HUES48 (cell line): ENCODE data around the gene CALR.
"Not testable (repeated sequence)": the region's sequence is repeated elsewhere in the genome, so short reads cannot be mapped to it uniquely, and the experiment has no call there.

Source experiments
- H3K27ac ChIP-seq: one replicate; pipeline ENCODE4 v1.7.0; 2013; ENCODE audit warnings: low read depth, low read length, inconsistent platforms
- H3K27me3 ChIP-seq: 2 replicates; pipeline ENCODE4 v1.6.1; 2013; ENCODE audit warnings: mild to moderate bottlenecking, low read length; ENCODE audit not compliant: control insufficient read depth, insufficient read depth
- H3K36me3 ChIP-seq: 2 replicates; pipeline ENCODE4 v1.6.1; 2013; ENCODE audit warnings: low read length; ENCODE audit not compliant: control insufficient read depth, insufficient read depth
- H3K4me1 ChIP-seq: 2 replicates; pipeline ENCODE4 v1.6.1; 2013; ENCODE audit warnings: mild to moderate bottlenecking, low read length; ENCODE audit not compliant: control insufficient read depth, insufficient read depth
- H3K4me3 ChIP-seq: 2 replicates; pipeline ENCODE4 v1.5.1; 2013; ENCODE audit warnings: mild to moderate bottlenecking, low read depth, low read length
- H3K9ac ChIP-seq: 2 replicates; pipeline ENCODE4 v1.6.1; 2013; ENCODE audit warnings: mild to moderate bottlenecking, low read depth, low read length, moderate library complexity
- H3K9me3 ChIP-seq: 2 replicates; pipeline ENCODE4 v1.6.1; 2013; ENCODE audit warnings: low read length; ENCODE audit not compliant: control insufficient read depth, insufficient read depth

Gene CALR

GRCh38 chr19:12955575-12955974 lies 17.2 kb downstream of the CALR start:
- H3K27ac ChIP-seq = not testable (repeated sequence)

DNA sequence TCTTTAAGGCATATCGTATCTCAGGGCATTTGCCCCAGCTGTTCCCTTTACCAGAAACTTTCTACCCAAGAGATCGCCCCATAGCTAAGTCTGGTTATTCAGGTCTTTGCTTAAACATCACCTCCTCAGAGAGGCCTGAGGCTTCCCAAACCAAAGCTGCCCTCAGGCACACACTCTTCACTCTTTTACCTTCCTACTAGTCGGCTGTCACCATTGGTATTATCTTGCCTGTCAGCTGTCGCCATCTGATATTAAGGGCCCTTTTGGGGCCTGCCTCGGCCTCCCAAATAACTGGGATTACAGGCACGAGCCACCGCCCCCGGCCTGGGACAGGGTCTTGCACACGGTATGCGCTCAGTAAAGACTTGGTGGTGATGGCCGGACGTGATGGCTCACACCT lies 17.6 kb downstream of the CALR start:
- peaks cover 39% of the 10 kb centered on the region for H3K36me3 ChIP-seq
- peaks cover 15% of the 10 kb centered on the region for H3K4me1 ChIP-seq
- no peak overlapping the region for H3K27ac ChIP-seq

More at GRCh38 chr19:12955575-12955974, 17.2 kb downstream of the CALR start:
- not testable (repeated sequence) for H3K27me3 ChIP-seq, H3K9ac ChIP-seq, H3K9me3 ChIP-seq
- H3K36me3 ChIP-seq = peaks cover 44% of the 10 kb centered on the region
- peaks cover 15% of the 10 kb centered on the region for H3K4me1 ChIP-seq
- peak overlapping the region; percentile 98 for H3K4me3 ChIP-seq

DNA sequence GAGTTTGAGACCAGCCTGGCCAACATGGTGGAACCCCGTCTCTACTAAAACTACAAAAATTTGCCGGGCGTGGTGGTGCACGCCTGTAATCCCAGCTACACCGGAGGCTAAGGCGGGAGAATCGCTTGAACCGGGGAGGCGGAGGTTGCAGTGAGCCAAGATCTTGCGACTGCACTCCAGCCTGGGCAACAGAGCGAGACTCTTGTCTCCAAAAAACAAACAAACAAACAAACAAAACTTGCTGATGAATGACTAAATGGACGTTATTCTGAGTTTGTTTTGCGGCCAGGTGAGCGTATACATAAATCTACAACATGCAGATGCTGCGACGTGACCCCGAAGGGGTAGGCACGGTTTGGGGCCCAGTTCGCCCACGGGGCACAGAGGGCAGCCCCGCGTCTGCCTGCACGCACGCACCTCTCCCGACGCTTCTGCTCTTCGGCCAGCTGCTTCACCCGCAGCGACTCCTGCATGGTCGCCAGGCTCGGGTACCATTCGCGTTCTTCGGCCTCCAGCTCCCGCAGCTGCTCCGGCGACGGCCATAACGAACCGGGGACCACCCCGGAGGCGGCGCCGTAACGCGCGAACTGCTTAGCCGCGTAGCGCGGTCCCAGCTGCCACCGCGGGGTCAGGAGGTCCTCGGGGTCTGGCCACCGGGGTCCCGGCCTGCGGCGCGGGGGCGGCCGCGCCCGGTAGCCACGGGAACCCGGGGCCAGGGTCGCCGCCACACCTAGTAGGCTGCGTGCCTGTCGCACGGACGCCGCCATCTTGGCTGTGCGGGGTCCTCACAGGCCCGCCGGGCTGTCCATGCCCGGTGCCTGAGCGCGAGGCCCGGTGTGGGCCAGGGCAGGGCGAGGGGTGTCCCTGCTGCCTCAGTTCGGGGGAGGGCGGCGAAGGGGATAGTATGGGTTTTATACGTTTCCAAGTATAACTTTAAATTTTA lies 18.3 kb downstream of the CALR start, which contains the start of gene GADD45GIP1:
TSS of gene GADD45GIP1 (minus strand) at position 778 of the 943 bp plus-strand sequence. CDS start at position 767, 11 bp downstream.
- Histone ChIP-seq H3K36me3 (peaks cover 34% of the 10 kb centered on the region), H3K9ac (peak within 1 kb of the TSS; percentile 90), H3K27me3 (no peaks in the 10 kb centered on the region), H3K4me1 (peaks cover 15% of the 10 kb centered on the region), H3K27ac (peak within 1 kb of the TSS; percentile 91), H3K4me3 (peak within 1 kb of the TSS; percentile 98), H3K9me3 (no peaks in the 10 kb centered on the region)

More for the DNA sequence above, 17.6 kb downstream of the CALR start:
- H3K9ac ChIP-seq = no peak overlapping the region
- no peaks in the 10 kb centered on the region for H3K9me3 ChIP-seq
- no peaks in the 10 kb centered on the region for H3K27me3 ChIP-seq
- H3K4me3 ChIP-seq = peak overlapping the region; percentile 98

DNA sequence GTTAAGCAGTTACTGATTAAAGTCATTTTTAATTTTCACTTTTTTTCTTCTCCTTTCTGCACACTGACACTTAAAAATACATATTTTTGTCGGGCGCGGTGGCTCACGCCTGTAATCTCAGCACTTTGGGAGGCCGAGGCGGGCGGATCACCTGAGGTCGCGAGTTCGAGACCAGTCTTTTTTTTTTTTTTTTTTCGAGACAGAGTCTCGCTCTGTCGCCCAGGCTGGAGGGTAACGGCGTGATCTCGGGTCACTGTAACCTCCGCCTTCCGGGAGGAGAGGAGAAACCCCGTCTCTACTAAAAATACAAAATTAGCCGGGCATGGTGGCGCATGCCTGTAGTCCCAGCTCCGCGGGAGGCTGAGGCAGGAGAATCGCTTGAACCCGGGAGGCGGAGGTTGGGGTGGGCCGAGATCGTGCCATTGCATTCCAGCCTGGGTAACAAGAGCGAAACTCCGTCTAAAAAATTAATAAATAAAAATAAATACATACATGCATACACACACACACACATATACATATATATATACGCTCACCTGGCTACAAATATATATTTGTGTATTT lies 19.1 kb downstream of the CALR start:
- not testable (repeated sequence) for H3K27me3 ChIP-seq, H3K9me3 ChIP-seq
- Histone ChIP-seq H3K36me3 (peaks cover 28% of the 10 kb centered on the region), H3K27ac (peak overlapping the region; percentile 91), H3K9ac (peak overlapping the region; percentile 90; the same call in 1 of the 2 replicates), H3K4me1 (peaks cover 14% of the 10 kb centered on the region), H3K4me3 (peak overlapping the region; percentile 98)

- H3K27ac ChIP-seq = no peak overlapping the region
- H3K9ac ChIP-seq = no peak overlapping the region
- no peaks in the 10 kb centered on the region for H3K27me3 ChIP-seq
- H3K4me3 ChIP-seq = no peak overlapping the region
- no peaks in the 10 kb centered on the region for H3K9me3 ChIP-seq
- peaks cover 8% of the 10 kb centered on the region for H3K36me3 ChIP-seq
- H3K4me1 ChIP-seq = peaks cover 10% of the 10 kb centered on the region
These were observed 21.1 kb downstream of the CALR start for GRCh38 chr19:12959481-12959880.

GRCh38 chr19:12965017-12965811 lies 26.8 kb downstream of the CALR start:
- Histone ChIP-seq H3K4me3 (peak overlapping the region; percentile 70), H3K9me3 (no peaks in the 10 kb centered on the region), H3K36me3 (no peaks in the 10 kb centered on the region), H3K27ac (peak overlapping the region; percentile 46), H3K4me1 (peaks cover 6% of the 10 kb centered on the region; the same call in 1 of the 2 replicates), H3K9ac (peak overlapping the region; percentile 59; the same call in 1 of the 2 replicates), H3K27me3 (no peaks in the 10 kb centered on the region)

DNA sequence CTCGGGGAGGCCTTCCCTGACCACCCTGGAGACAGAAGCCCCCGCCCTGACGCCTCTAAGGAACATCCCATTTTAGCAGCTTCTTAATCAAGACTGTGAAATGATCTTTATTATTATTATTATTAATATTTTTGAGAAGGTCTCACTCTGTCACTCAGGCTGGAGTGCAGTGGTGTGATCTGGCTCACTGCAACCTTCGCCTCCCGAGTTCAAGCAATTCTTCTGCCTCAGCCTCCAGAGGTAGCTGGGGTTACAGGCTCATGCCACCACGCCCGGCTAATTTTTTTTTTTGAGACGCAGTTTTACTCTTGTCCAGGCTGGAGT lies 27.4 kb downstream of the CALR start:
- Histone ChIP-seq H3K4me3 (peak overlapping the region; percentile 70; the same call in 1 of the 2 replicates), H3K36me3 (no peaks in the 10 kb centered on the region), H3K27ac (no peak overlapping the region), H3K9me3 (no peaks in the 10 kb centered on the region), H3K9ac (no peak overlapping the region), H3K4me1 (peaks cover 6% of the 10 kb centered on the region; the same call in 1 of the 2 replicates), H3K27me3 (no peaks in the 10 kb centered on the region)

DNA sequence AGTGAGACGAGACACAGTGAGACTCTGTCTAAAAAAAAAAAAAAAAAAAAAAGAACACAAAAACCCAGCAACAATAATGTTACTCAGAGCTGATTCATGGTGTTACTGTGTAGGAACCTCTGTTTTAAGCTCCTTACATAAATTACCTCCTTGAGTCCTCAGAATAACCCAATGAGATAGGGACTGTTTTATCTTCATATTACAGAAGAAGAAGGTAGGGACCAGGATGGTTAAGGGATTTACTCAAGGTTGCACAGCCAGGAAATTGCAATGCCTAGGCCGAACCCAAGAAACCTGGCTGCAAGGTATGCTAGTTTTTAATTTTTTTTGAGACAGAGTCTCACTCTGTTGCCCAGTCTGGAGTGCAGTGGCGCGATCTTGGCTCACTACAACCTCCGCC lies 29.5 kb downstream of the CALR start:
- H3K4me1 ChIP-seq = peaks cover 6% of the 10 kb centered on the region; the same call in 1 of the 2 replicates
- no peaks in the 10 kb centered on the region for H3K9me3 ChIP-seq
- H3K27ac ChIP-seq = no peak overlapping the region
- no peak overlapping the region for H3K9ac ChIP-seq
- H3K27me3 ChIP-seq = no peaks in the 10 kb centered on the region
- no peaks in the 10 kb centered on the region for H3K36me3 ChIP-seq
- no peak overlapping the region for H3K4me3 ChIP-seq

DNA sequence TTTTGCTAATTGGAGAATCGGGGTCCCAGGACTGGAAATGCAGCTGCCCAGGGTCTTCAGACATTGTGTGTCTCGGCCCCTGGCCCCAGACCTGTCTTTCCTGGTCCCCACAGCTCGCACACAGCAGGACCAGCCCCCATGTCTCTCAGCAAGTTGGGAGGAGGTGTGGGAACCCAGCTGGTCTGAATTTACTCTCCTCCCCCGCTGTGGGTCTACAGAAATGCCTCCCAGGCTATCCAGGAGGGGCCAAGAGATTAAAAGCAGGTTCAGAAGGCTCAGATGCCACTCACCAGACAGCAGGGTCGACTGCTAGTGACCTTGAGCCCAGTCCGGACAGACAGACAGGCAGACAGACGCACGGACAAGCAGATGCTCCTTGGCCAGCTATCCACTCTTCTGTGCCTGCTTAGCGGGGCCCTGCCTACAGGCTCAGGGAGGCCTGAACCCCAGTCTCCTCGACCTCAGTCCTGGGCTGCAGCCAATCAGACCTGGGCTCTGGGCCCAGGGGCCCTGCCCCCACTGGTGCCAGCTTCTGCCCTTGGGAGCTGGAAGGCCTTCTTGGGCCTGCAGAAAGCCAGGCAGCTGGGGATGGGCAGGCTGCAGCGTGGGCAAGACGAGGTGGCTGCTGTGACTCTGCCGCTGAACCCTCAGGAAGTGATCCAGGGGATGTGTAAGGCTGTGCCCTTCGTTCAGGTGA lies 31.0 kb downstream of the CALR start, which contains the start of gene DAND5:
TSS of gene DAND5 (plus strand) at position 285 of the 697 bp plus-strand sequence. CDS start at position 370, 85 bp downstream.
- Histone ChIP-seq H3K27me3 (no peaks in the 10 kb centered on the region), H3K9me3 (no peaks in the 10 kb centered on the region), H3K4me1 (peaks cover 6% of the 10 kb centered on the region; the same call in 1 of the 2 replicates), H3K4me3 (no peak within 1 kb of the TSS), H3K9ac (no peak within 1 kb of the TSS), H3K36me3 (no peaks in the 10 kb centered on the region), H3K27ac (no peak within 1 kb of the TSS)
